Endothelial cell of umbilical vein (primary cell): ENCODE results near the gene SMIM44.

Experiments
- CTCF ChIP-seq, 2 donors: IDR thresholded peaks; 1 replicate in 1 of 2; 2 replicates in 1 of 2; pipeline ENCODE4 v1.5.1; 2011; ENCODE audit warnings: low read length in 2 of 2, mild to moderate bottlenecking in 2 of 2, moderate library complexity in 2 of 2, control low read depth in 1 of 2, inconsistent platforms in 1 of 2, low read depth in 1 of 2; ENCODE audit not compliant: insufficient read depth in 1 of 2; ENCODE audit errors: extremely low read depth in 1 of 2
- EZH2 ChIP-seq: IDR thresholded peaks from 2 replicates; pipeline ENCODE4 v1.6.1; 2012; ENCODE audit warnings: borderline replicate concordance, low read depth, mild to moderate bottlenecking, moderate library complexity, low read length, inconsistent platforms; ENCODE audit not compliant: severe bottlenecking
- GATA2 ChIP-seq: IDR thresholded peaks from 2 replicates; pipeline ENCODE4 v1.7.0; 2011; ENCODE audit warnings: low read depth, mild to moderate bottlenecking, moderate library complexity, mixed read lengths, low read length; ENCODE audit not compliant: insufficient read length, insufficient read depth
- JUN ChIP-seq: IDR thresholded peaks from 2 replicates; pipeline ENCODE4 v1.6.1; 2011; ENCODE audit warnings: borderline replicate concordance, low read depth; ENCODE audit not compliant: insufficient read length, insufficient read depth
- MAX ChIP-seq: IDR thresholded peaks from 2 replicates; pipeline ENCODE4 v1.6.1; 2011; ENCODE audit not compliant: insufficient read depth, insufficient read length
- MYC ChIP-seq: IDR thresholded peaks from one replicate; pipeline ENCODE4 v1.6.1; 2011; ENCODE audit warnings: mild to moderate bottlenecking, low read depth, low read length
- POLR2A ChIP-seq: IDR thresholded peaks from 2 replicates; pipeline ENCODE4 v1.6.1; 2012; ENCODE audit warnings: low read depth, mild to moderate bottlenecking, control low read depth, low read length
- POLR2AphosphoS5 ChIP-seq: IDR thresholded peaks from 2 replicates; pipeline ENCODE4 v1.6.1; 2012; ENCODE audit warnings: low read depth, mild to moderate bottlenecking, control low read depth, low read length, moderate library complexity; ENCODE audit not compliant: insufficient read depth

GRCh38 chr19:3475449-3475848 is 7.8 kb downstream of the SMIM44 start:
- TF ChIP-seq CTCF (IDR thresholded peaks at IDR 0.05; ENCODE audit: extremely low read depth in 1 of 2, insufficient read depth in 1 of 2, low read depth in 1 of 2, low read length in 2 of 2) (no peak), MAX (no peak), EZH2 (no peak), POLR2A (no peak), MYC (no peak), POLR2AphosphoS5 (no peak), GATA2 (no peak), JUN (no peak)
